ENCODE results near the gene RFX3.

The RFX3 gene

GRCh38 chr9:3250741-3251140 is 275.1 kb downstream of the RFX3 start:
- DNase-seq: no peak
- peaks cover 2% of the 10 kb centered on the region for H3K27me3 Mint-ChIP-seq (ENCODE audit: low read depth, poor library complexity)
- TF ChIP-seq, protein P1, sequence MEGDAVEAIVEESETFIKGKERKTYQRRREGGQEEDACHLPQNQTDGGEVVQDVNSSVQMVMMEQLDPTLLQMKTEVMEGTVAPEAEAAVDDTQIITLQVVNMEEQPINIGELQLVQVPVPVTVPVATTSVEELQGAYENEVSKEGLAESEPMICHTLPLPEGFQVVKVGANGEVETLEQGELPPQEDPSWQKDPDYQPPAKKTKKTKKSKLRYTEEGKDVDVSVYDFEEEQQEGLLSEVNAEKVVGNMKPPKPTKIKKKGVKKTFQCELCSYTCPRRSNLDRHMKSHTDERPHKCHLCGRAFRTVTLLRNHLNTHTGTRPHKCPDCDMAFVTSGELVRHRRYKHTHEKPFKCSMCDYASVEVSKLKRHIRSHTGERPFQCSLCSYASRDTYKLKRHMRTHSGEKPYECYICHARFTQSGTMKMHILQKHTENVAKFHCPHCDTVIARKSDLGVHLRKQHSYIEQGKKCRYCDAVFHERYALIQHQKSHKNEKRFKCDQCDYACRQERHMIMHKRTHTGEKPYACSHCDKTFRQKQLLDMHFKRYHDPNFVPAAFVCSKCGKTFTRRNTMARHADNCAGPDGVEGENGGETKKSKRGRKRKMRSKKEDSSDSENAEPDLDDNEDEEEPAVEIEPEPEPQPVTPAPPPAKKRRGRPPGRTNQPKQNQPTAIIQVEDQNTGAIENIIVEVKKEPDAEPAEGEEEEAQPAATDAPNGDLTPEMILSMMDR (IDR thresholded peaks at IDR 0.05): no peak
- H3K27ac Mint-ChIP-seq: no peak overlapping the region
- H3K4me1 Mint-ChIP-seq: no peaks in the 10 kb centered on the region
- no peaks in the 10 kb centered on the region for H3K9me3 Mint-ChIP-seq
- H3K36me3 Mint-ChIP-seq (ENCODE audit: low read depth): peaks cover 68% of the 10 kb centered on the region
- H3K4me3 Mint-ChIP-seq: no peak overlapping the region

GRCh38 chr9:3247211-3247610 is 278.6 kb downstream of the RFX3 start:
- H3K4me3 Mint-ChIP-seq: no peak overlapping the region
- peaks cover 4% of the 10 kb centered on the region for H3K27me3 Mint-ChIP-seq (ENCODE audit: low read depth, poor library complexity)
- TF ChIP-seq, protein P1 (IDR thresholded peaks at IDR 0.05): no peak
- no peaks in the 10 kb centered on the region for H3K9me3 Mint-ChIP-seq
- no peaks in the 10 kb centered on the region for H3K4me1 Mint-ChIP-seq
- no peak overlapping the region for H3K27ac Mint-ChIP-seq
- peaks cover 54% of the 10 kb centered on the region for H3K36me3 Mint-ChIP-seq (ENCODE audit: low read depth)
- DNase-seq: no peak

DNA sequence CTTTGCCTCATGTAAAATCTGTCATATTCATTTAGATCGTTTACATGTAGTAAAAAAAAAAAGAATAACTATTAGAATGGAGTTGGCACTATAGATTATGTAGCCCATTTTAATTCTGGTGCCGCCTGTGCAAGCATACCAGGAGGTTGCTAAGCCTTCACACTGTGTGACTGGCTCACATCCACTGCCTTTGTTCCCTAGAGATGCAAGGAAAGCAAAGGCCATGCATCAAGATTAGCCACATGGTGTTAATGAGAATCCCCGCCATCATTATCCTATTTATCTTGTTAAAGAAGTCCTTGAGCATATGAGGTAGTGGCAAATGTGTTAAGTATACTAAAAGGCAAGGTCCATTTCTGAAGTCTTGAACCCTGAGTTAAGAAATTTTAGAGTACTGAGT is 279.6 kb downstream of the RFX3 start:
- no peaks in the 10 kb centered on the region for H3K9me3 Mint-ChIP-seq
- H3K4me3 Mint-ChIP-seq: no peak overlapping the region
- DNase-seq: no peak
- H3K27ac Mint-ChIP-seq: no peak overlapping the region
- peaks cover 4% of the 10 kb centered on the region for H3K27me3 Mint-ChIP-seq (ENCODE audit: low read depth, poor library complexity)
- TF ChIP-seq, protein P1 (IDR thresholded peaks at IDR 0.05): no peak
- H3K4me1 Mint-ChIP-seq: peaks cover 6% of the 10 kb centered on the region
- H3K36me3 Mint-ChIP-seq (ENCODE audit: low read depth): peaks cover 48% of the 10 kb centered on the region

- H3K27ac Mint-ChIP-seq: peak overlapping the region; percentile 57
- no peak overlapping the region for H3K4me3 Mint-ChIP-seq
Measured at GRCh38 chr9:3244963-3245653, 280.7 kb downstream of the RFX3 start.

DNA sequence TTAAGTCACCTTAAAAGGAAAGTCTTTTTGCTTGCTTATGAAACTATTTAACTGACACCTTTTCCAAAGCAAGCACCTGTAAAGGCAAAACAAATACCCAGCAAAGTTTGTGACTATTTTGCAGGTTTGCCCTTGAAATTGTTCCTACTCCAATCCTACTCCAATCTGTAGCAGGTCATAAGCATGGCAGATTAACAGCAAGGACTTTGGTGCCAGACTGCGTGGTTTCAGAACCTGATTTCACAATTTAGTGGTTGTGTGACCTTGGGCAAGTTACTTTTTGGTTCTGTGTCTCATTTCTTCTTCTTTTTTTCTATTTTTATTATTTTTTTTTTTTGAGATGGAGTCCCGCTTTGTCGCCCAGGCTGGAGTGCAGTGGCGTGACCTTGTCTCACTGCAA is 282.1 kb downstream of the RFX3 start:
- Mint-ChIP-seq H3K4me1 (peaks cover 9% of the 10 kb centered on the region), H3K9me3 (no peaks in the 10 kb centered on the region), H3K4me3 (no peak overlapping the region), H3K27me3 (ENCODE audit: low read depth, poor library complexity) (peaks cover 4% of the 10 kb centered on the region), H3K27ac (no peak overlapping the region), H3K36me3 (ENCODE audit: low read depth) (peaks cover 40% of the 10 kb centered on the region)
- no peak for DNase-seq
- TF ChIP-seq, protein P1 (IDR thresholded peaks at IDR 0.05): no peak

More at GRCh38 chr9:3244963-3245653, 280.7 kb downstream of the RFX3 start:
- Mint-ChIP-seq H3K9me3 (no peaks in the 10 kb centered on the region), H3K4me1 (peaks cover 9% of the 10 kb centered on the region), H3K27me3 (ENCODE audit: low read depth, poor library complexity) (peaks cover 4% of the 10 kb centered on the region), H3K36me3 (ENCODE audit: low read depth) (peaks cover 40% of the 10 kb centered on the region)
- TF ChIP-seq, protein P1 (IDR thresholded peaks at IDR 0.05): no peak
- no peak for DNase-seq

GRCh38 chr9:3241290-3241689 is 284.5 kb downstream of the RFX3 start:
- Mint-ChIP-seq H3K36me3 (ENCODE audit: low read depth) (peaks cover 30% of the 10 kb centered on the region), H3K27me3 (ENCODE audit: low read depth, poor library complexity) (peaks cover 4% of the 10 kb centered on the region), H3K4me1 (peaks cover 9% of the 10 kb centered on the region), H3K4me3 (no peak overlapping the region), H3K27ac (peak overlapping the region; percentile 62), H3K9me3 (no peaks in the 10 kb centered on the region)
- DNase-seq: no peak
- TF ChIP-seq, protein P1 (IDR thresholded peaks at IDR 0.05): no peak
